Measurements from ENCODE around the gene VCP. TPM values are rescaled to one million over a fixed set of nuclear protein-coding genes. Genes with fewer than 3 reads are reported as not detected.

The VCP gene
- total RNA-seq, 1 donor from 2014 or later = 397 TPM

- H3K4me1 Mint-ChIP-seq (ENCODE audit: unreplicated experiment) = peaks cover 6% of the 10 kb centered on the region
- peaks cover 7% of the 10 kb centered on the region for H3K9me3 Mint-ChIP-seq (ENCODE audit: unreplicated experiment)
- peak overlapping the region; percentile 48 for H3K4me3 Mint-ChIP-seq (ENCODE audit: unreplicated experiment)
- H3K27me3 Mint-ChIP-seq (ENCODE audit: unreplicated experiment) = no peaks in the 10 kb centered on the region
- peaks cover 33% of the 10 kb centered on the region for H3K36me3 Mint-ChIP-seq (ENCODE audit: low read depth, unreplicated experiment)
- no peak for TF ChIP-seq CTCF (IDR thresholded peaks at IDR 0.05; ENCODE audit: unreplicated experiment)
- no peak overlapping the region for H3K27ac Mint-ChIP-seq (ENCODE audit: unreplicated experiment)
- no peak for DNase-seq (ENCODE audit: low spot score)
Observed at GRCh38 chr9:35029852-35030251, 42.6 kb downstream of the VCP start.

GRCh38 chr9:35029241-35029640, 43.2 kb downstream of the VCP start:
- no peaks in the 10 kb centered on the region for H3K27me3 Mint-ChIP-seq (ENCODE audit: unreplicated experiment)
- H3K4me1 Mint-ChIP-seq (ENCODE audit: unreplicated experiment) = peaks cover 6% of the 10 kb centered on the region
- no peak for DNase-seq (ENCODE audit: low spot score)
- peaks cover 7% of the 10 kb centered on the region for H3K9me3 Mint-ChIP-seq (ENCODE audit: unreplicated experiment)
- peaks cover 39% of the 10 kb centered on the region for H3K36me3 Mint-ChIP-seq (ENCODE audit: low read depth, unreplicated experiment)
- H3K27ac Mint-ChIP-seq (ENCODE audit: unreplicated experiment) = no peak overlapping the region
- H3K4me3 Mint-ChIP-seq (ENCODE audit: unreplicated experiment) = no peak overlapping the region
- no peak for TF ChIP-seq CTCF (IDR thresholded peaks at IDR 0.05; ENCODE audit: unreplicated experiment)

DNA sequence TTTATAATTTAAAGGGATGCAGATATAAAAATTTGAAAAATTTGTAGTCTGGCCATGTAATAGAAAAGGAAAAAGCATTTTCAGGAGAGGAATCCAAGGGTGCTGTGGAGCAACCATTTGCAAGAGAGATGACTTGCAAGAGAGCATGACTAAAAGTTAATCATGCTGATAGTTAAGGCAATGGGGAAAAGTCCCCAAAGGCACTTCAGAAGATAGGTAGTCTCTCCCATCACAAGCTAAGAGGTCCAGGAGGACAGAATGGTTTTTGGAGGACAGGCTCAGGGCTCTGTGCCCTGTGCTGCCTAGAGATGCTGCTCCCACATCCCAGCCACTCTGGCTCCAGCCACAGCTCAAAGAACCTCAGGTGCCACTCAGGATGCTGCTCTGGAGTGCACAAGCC, 44.1 kb downstream of the VCP start:
- peaks cover 47% of the 10 kb centered on the region for H3K36me3 Mint-ChIP-seq (ENCODE audit: low read depth, unreplicated experiment)
- H3K9me3 Mint-ChIP-seq (ENCODE audit: unreplicated experiment) = peaks cover 12% of the 10 kb centered on the region
- DNase-seq (ENCODE audit: low spot score) = no peak
- no peak overlapping the region for H3K27ac Mint-ChIP-seq (ENCODE audit: unreplicated experiment)
- peaks cover 1% of the 10 kb centered on the region for H3K27me3 Mint-ChIP-seq (ENCODE audit: unreplicated experiment)
- TF ChIP-seq CTCF (IDR thresholded peaks at IDR 0.05; ENCODE audit: unreplicated experiment) = no peak
- H3K4me1 Mint-ChIP-seq (ENCODE audit: unreplicated experiment) = peaks cover 6% of the 10 kb centered on the region
- H3K4me3 Mint-ChIP-seq (ENCODE audit: unreplicated experiment) = no peak overlapping the region

DNA sequence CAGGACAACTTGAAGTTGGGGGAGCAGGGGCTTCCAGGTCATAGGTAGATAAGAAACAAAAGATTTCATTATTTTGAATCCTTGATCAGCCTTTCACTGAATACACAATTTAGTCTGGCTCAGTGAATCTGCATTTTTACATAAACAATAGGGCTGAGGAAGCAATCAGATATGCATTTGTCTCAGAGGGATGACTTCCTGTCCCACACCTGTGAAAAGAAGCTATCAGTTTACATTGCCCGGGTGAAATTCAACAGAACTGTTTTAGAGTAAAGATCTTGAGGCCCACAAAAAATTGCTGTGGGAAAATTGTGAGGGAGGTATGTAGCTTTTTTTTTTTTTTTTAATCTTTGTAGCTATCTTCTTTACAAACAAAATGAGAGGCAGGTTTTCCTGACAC, 44.6 kb downstream of the VCP start:
- Mint-ChIP-seq H3K36me3 (ENCODE audit: low read depth, unreplicated experiment) (peaks cover 48% of the 10 kb centered on the region), H3K4me1 (ENCODE audit: unreplicated experiment) (peaks cover 6% of the 10 kb centered on the region), H3K27ac (ENCODE audit: unreplicated experiment) (no peak overlapping the region), H3K9me3 (ENCODE audit: unreplicated experiment) (peaks cover 12% of the 10 kb centered on the region), H3K27me3 (ENCODE audit: unreplicated experiment) (peaks cover 1% of the 10 kb centered on the region), H3K4me3 (ENCODE audit: unreplicated experiment) (no peak overlapping the region)
- TF ChIP-seq CTCF (IDR thresholded peaks at IDR 0.05; ENCODE audit: unreplicated experiment) = no peak
- no peak for DNase-seq (ENCODE audit: low spot score)

DNA sequence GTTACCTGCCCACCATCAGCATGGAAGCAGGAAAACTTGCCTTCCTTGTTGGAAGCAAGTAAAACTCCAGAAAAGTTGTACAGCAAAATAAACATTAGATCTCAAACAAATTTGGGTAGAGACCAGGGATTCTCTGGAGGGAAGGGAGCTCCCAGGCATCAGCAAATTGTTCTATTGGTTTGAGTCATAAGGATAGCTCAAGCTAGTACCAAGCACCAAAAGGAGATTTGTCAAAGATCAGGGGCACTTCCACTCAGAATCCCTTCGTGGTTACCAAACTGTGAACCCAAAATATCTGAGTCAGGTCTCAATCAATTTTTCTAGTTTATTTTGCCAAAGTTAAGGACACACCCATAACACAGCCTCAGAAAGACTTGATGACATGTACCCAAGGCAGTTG, 45.1 kb downstream of the VCP start:
- Mint-ChIP-seq H3K4me1 (ENCODE audit: unreplicated experiment) (peaks cover 8% of the 10 kb centered on the region), H3K27ac (ENCODE audit: unreplicated experiment) (no peak overlapping the region), H3K4me3 (ENCODE audit: unreplicated experiment) (no peak overlapping the region), H3K9me3 (ENCODE audit: unreplicated experiment) (peaks cover 12% of the 10 kb centered on the region), H3K36me3 (ENCODE audit: low read depth, unreplicated experiment) (peaks cover 52% of the 10 kb centered on the region), H3K27me3 (ENCODE audit: unreplicated experiment) (peaks cover 1% of the 10 kb centered on the region)
- TF ChIP-seq CTCF (IDR thresholded peaks at IDR 0.05; ENCODE audit: unreplicated experiment) = no peak
- no peak for DNase-seq (ENCODE audit: low spot score)
